Measurements from ENCODE around the gene KCNAB2.

KCNAB2 gene

GRCh38 chr1:6045561-6045960, at the start of gene KCNAB2:
Gene KCNAB2 (plus strand): TSS chr1:6045888. CDS start chr1:6051537, 5,649 bp downstream.
- Mint-ChIP-seq H3K4me3 (no peak within 1 kb of the TSS), H3K36me3 (peaks cover 57 to 75% of the 10 kb centered on the region in 2 donors), H3K27me3 (no peaks in the 10 kb centered on the region), H3K4me1 (peaks cover 0 to 7% of the 10 kb centered on the region in 2 donors), H3K27ac (peak within 1 kb of the TSS; percentile 56), H3K9me3 (no peaks in the 10 kb centered on the region)
- DNase-seq (no peak), ATAC-seq (replicated peaks) (no peak)

- H3K27me3 Mint-ChIP-seq, result no peaks in the 10 kb centered on the region
- H3K4me1 Mint-ChIP-seq, result peaks cover 35 to 49% of the 10 kb centered on the region in 2 donors
- peaks cover 3% of the 10 kb centered on the region in 2 donors for H3K36me3 Mint-ChIP-seq
- ATAC-seq (replicated peaks), result no peak
- H3K9me3 Mint-ChIP-seq, result no peaks in the 10 kb centered on the region
- no peak for DNase-seq
- no peak overlapping the region for H3K27ac Mint-ChIP-seq
- H3K4me3 Mint-ChIP-seq, result no peak overlapping the region
These were observed 48.9 kb upstream of the KCNAB2 start for GRCh38 chr1:5996641-5997270.

GRCh38 chr1:5997316-5997715, 48.4 kb upstream of the KCNAB2 start:
- no peaks in the 10 kb centered on the region for H3K9me3 Mint-ChIP-seq
- no peak overlapping the region for H3K4me3 Mint-ChIP-seq
- H3K4me1 Mint-ChIP-seq, result peaks cover 35 to 51% of the 10 kb centered on the region in 2 donors
- ATAC-seq (replicated peaks), result no peak
- peaks cover 3% of the 10 kb centered on the region in 2 donors for H3K36me3 Mint-ChIP-seq
- no peaks in the 10 kb centered on the region for H3K27me3 Mint-ChIP-seq
- no peak for DNase-seq
- H3K27ac Mint-ChIP-seq, result no peak overlapping the region

GRCh38 chr1:5998051-5998905, 47.4 kb upstream of the KCNAB2 start:
- H3K27ac Mint-ChIP-seq, result no peak overlapping the region
- no peak for ATAC-seq (replicated peaks)
- H3K27me3 Mint-ChIP-seq, result no peaks in the 10 kb centered on the region
- H3K36me3 Mint-ChIP-seq, result peaks cover 4 to 5% of the 10 kb centered on the region in 2 donors
- H3K9me3 Mint-ChIP-seq, result no peaks in the 10 kb centered on the region
- no peak for DNase-seq
- H3K4me3 Mint-ChIP-seq, result no peak overlapping the region
- H3K4me1 Mint-ChIP-seq, result peaks cover 32 to 45% of the 10 kb centered on the region in 2 donors

- ATAC-seq (replicated peaks) (no peak), DNase-seq (no peak)
- Mint-ChIP-seq H3K36me3 (peaks cover 4 to 6% of the 10 kb centered on the region in 2 donors), H3K4me1 (peaks cover 27 to 39% of the 10 kb centered on the region in 2 donors), H3K9me3 (no peaks in the 10 kb centered on the region), H3K4me3 (no peak overlapping the region), H3K27ac (no peak overlapping the region), H3K27me3 (no peaks in the 10 kb centered on the region)
These were observed 46.8 kb upstream of the KCNAB2 start for GRCh38 chr1:5998906-5999301.

GRCh38 chr1:5999711-6000443, 45.8 kb upstream of the KCNAB2 start:
- Mint-ChIP-seq H3K36me3 (peaks cover 4 to 6% of the 10 kb centered on the region in 2 donors), H3K4me1 (peaks cover 17 to 29% of the 10 kb centered on the region in 2 donors), H3K9me3 (no peaks in the 10 kb centered on the region), H3K27me3 (no peaks in the 10 kb centered on the region), H3K4me3 (no peak overlapping the region), H3K27ac (peak overlapping the region; percentile 22)
- DNase-seq (no peak), ATAC-seq (replicated peaks) (no peak)

- no peaks in the 10 kb centered on the region for H3K27me3 Mint-ChIP-seq
- DNase-seq, result no peak
- no peak overlapping the region for H3K4me3 Mint-ChIP-seq
These were observed 45.0 kb upstream of the KCNAB2 start for GRCh38 chr1:6000444-6001288.

GRCh38 chr1:6001992-6002576, 43.6 kb upstream of the KCNAB2 start:
- no peak overlapping the region for H3K4me3 Mint-ChIP-seq
- H3K27ac Mint-ChIP-seq, result no peak overlapping the region
- DNase-seq (no peak), ATAC-seq (replicated peaks) (peak; percentile 29 to 33)
- H3K4me1 Mint-ChIP-seq, result peaks cover 11 to 27% of the 10 kb centered on the region in 2 donors
- H3K27me3 Mint-ChIP-seq, result no peaks in the 10 kb centered on the region
- H3K36me3 Mint-ChIP-seq, result peaks cover 4 to 6% of the 10 kb centered on the region in 2 donors
- H3K9me3 Mint-ChIP-seq, result no peaks in the 10 kb centered on the region

More at GRCh38 chr1:6000444-6001288, 45.0 kb upstream of the KCNAB2 start:
- Mint-ChIP-seq H3K36me3 (peaks cover 4 to 6% of the 10 kb centered on the region in 2 donors), H3K9me3 (no peaks in the 10 kb centered on the region), H3K27ac (no peak overlapping the region), H3K4me1 (peaks cover 15 to 27% of the 10 kb centered on the region in 2 donors)
- no peak for ATAC-seq (replicated peaks)

- no peak for ATAC-seq (replicated peaks)
- Mint-ChIP-seq H3K9me3 (no peaks in the 10 kb centered on the region), H3K27me3 (no peaks in the 10 kb centered on the region), H3K27ac (peak overlapping the region; percentile 51), H3K4me3 (peak overlapping the region in 1 of 2 donors; percentile 19), H3K36me3 (peaks cover 4 to 5% of the 10 kb centered on the region in 2 donors), H3K4me1 (peaks cover 10 to 24% of the 10 kb centered on the region in 2 donors)
- DNase-seq, result no peak
These were observed 42.8 kb upstream of the KCNAB2 start for GRCh38 chr1:6002714-6003501.

- peaks cover 9 to 16% of the 10 kb centered on the region in 2 donors for H3K4me1 Mint-ChIP-seq
- H3K36me3 Mint-ChIP-seq, result peaks cover 4 to 5% of the 10 kb centered on the region in 2 donors
- H3K9me3 Mint-ChIP-seq, result no peaks in the 10 kb centered on the region
- no peaks in the 10 kb centered on the region for H3K27me3 Mint-ChIP-seq
- ATAC-seq (replicated peaks) (no peak), DNase-seq (no peak)
- H3K4me3 Mint-ChIP-seq, result no peak overlapping the region
- peak overlapping the region; percentile 51 for H3K27ac Mint-ChIP-seq
These were observed 41.9 kb upstream of the KCNAB2 start for GRCh38 chr1:6003568-6004411.

- no peak overlapping the region for H3K27ac Mint-ChIP-seq
- H3K4me3 Mint-ChIP-seq, result no peak overlapping the region
- no peak for ATAC-seq (replicated peaks)
- no peak for DNase-seq
- H3K27me3 Mint-ChIP-seq, result no peaks in the 10 kb centered on the region
- H3K4me1 Mint-ChIP-seq, result peaks cover 8 to 14% of the 10 kb centered on the region in 2 donors
- H3K9me3 Mint-ChIP-seq, result no peaks in the 10 kb centered on the region
- peaks cover 4 to 5% of the 10 kb centered on the region in 2 donors for H3K36me3 Mint-ChIP-seq
These were observed 41.1 kb upstream of the KCNAB2 start for GRCh38 chr1:6004412-6005123.
